Measurements from ENCODE around the gene NHLRC3.

DNA sequence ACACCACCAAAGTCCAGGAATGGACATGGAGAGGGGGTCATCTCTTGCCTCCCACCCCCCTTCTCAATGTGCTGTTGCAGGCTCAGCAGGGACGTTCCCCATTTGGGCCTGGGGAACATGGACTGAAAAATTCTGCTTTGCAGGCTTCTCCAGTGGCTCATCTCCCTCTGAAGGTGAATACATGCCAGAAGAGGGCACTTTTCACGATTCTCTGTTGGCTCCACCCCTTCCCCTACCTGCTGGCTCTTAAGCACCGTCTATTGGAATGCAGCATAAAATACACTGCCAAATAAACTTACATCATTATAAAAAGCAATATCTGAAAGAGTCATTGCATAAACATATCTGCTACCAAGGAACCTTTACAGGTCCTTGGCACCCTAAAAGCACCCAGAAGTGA is 35.7 kb downstream of the NHLRC3 start:
- no peak for TF ChIP-seq POLR2A (IDR thresholded peaks at IDR 0.05)
- TF ChIP-seq CTCF (IDR thresholded peaks at IDR 0.05): no peak
